Colon (tissue), 2 donors: ENCODE data around the gene LTBR.

Experiments used
- FAIRE-seq: peaks from 2 replicates; lab custom pipeline; 2012; peaks lifted over from hg19 to GRCh38; lab: Jason Lieb, UNC
- donor health status: control.
- donor health status: control.

Gene LTBR

GRCh38 chr12:6346942-6347341 lies 37.0 kb upstream of the LTBR start:
- FAIRE-seq, result no peak

GRCh38 chr12:6347367-6348338 lies 36.3 kb upstream of the LTBR start:
- FAIRE-seq, result no peak

- no peak for FAIRE-seq
These were observed 32.3 kb upstream of the LTBR start for GRCh38 chr12:6351622-6352021.

DNA sequence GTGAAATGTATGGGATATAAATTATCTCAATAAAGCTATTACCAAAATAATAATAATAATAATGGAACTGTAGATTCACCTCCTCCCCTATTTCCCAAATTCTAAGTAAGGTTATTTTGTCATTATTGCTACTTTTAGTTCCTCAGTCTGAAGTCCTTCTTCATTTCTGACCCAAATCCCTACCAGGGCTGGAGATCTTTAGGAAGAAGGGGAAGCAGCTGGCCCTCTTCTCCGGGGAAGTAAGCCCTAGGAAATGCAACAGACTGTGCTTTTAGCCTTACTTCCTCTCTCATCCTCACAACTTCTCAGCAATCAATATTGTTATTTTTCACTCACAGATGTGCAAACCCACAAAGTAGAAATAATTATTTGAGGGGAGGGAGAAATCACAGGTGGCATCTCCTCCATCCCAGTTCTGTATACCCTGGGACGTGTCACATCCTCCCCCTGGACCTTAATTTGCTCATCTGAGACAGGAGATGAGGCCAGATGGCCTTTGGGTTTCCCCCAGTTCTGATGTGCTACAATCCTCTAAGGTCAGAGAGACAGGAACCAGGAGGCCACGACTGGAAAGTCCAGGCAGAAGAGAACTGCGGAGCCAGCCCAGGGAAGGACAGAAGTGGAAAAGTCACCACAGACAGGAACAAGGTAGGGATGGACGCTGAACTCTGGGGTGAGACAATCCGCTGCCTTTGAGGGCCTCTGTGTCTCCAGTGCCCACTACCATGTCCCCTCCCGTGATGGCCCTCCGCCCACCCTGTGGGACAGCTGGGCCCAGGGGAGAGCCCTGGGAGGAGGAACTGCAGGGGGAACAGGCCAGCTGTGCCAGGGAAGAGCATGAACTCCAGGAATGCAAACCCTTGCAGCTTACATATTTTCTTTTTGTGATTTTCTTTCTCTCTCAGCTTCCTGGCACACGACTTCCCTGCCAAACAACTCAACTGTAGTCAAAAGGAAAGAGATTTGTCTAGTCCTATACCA lies 31.5 kb upstream of the LTBR start:
- no peak for FAIRE-seq

- FAIRE-seq, result no peak
These were observed 29.2 kb upstream of the LTBR start for GRCh38 chr12:6354495-6355393.

DNA sequence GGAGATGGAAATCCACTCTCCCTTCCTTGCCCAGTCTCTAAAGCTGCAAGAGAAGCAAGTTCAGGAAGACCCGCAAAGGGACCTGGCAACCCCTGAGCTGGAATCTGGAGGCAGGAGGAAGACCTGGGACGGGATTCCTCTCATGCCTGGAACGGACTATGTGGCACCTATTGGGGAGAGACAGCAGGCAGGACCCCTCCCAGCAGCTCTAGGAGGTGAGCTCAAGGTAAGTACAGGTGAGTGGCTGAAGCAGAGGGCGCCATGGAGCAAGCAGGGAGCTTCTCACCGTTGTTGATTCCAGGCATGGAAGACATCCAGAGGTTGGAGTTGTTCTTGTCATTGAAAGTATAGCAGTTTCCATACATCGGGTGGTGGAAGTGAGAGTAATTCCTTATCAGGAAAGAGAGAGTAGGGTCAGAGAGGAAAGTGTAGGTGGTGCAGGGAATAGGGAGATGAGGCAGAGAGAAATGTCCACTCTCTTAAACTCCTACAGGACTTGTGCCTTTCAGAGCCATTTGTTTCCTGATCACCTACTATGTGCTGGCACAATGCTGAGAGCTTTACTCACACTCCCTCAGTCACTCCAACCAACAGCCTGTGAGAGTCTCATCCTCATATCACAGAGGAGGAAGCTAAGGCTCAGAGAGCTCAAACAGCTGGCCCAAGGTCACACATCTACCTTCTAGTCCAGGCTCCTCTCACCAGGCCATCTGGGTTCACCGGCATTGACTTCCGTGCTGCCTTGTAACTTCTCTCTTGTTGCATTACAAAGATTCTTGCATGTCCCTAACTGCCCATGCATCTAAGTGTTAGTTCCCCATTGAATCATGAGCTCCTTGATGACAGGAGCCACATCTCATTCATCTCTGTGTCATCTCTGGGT lies 28.2 kb upstream of the LTBR start:
- no peak for FAIRE-seq

DNA sequence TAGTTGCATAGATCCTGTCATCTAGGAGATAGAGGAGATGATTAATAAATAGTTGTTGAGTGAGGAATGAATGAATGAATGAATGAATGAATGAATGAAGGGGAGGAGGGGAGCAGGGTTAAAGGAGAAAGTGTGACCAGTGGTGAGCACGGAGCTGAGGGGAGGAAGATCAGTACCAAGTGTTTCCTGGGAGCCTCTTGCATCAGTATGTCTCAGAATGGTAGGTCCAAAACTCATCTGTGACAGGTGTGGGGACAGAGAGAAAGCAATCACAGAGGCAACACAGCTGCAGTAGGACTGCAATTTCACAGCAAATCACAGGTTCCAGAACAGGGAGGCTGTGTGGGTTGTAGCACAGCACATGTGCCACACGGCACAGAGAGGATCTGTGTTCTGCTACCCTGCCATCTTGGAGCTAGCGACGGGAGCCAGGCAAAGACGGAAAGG lies 27.6 kb upstream of the LTBR start:
- no peak for FAIRE-seq

- no peak for FAIRE-seq
These were observed 25.1 kb upstream of the LTBR start for GRCh38 chr12:6358881-6359280.

DNA sequence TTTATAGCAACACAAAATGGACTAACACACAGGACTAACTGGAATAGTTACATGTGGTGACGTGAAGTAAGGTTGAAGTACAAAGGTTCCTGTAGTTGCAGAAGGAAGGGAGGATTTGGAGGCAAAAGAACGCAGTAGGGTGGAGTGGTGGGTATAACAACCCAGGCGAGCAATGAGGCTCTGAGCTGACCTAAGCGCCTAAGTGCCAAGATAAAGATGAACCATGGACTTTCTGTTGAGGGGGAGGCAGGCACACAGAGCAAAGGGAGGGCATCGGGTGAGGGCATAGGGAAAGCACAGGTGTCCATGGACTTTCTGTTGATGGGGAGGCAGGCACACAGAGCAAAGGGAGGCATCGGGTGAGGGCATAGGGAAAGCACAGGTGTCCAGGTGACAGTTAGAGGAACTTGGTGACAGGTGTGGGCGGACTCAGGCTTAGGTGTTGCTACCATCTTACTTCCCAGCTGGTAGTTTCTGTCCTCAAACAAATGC lies 23.8 kb upstream of the LTBR start:
- no peak for FAIRE-seq

GRCh38 chr12:6360578-6361490 lies 23.1 kb upstream of the LTBR start:
- no peak for FAIRE-seq

DNA sequence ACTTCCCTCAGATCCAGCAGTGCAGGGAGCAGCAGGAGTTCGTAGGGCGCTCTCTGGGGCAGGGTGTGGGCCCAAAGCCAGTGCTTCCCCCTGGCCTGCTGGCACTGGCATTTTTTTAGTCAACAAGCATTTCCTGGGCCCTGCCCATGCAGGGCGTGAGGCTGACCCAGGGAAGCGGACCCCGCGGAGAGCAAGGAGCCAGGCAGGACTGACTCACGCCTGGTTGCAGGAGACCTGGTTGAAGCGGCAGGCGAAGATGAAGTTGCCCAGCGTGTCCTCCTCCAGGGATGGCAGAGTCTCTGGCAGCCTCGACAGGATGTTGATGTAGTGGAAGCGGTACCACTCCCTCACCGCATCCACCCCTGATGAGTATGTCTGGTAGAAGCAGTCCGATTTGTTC lies 22.1 kb upstream of the LTBR start:
- no peak for FAIRE-seq

DNA sequence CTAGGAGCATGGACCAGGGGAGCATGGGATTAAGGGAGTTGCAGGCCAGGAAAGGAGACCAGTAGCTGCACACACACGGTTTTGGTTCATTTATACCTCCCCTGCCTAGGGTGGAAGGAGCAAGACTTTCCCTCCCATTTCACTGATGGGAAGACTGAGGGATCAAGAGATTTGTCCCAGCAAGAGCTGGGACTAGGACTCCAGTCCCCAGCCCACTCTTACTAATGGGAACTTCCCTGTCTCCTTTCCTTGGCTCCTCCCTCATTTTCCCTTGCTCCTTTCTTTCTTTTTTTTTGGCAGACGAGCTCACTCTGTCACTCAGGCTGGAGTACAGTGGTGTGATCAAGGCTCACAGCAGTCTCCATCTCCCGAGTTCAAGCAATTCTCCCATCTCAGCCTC lies 21.6 kb upstream of the LTBR start:
- no peak for FAIRE-seq

GRCh38 chr12:6363010-6363329 lies 21.0 kb upstream of the LTBR start:
- FAIRE-seq, result no peak

GRCh38 chr12:6363330-6364043 lies 20.5 kb upstream of the LTBR start:
- FAIRE-seq, result no peak

GRCh38 chr12:6364044-6364374 lies 20.0 kb upstream of the LTBR start:
- no peak for FAIRE-seq

- no peak for FAIRE-seq
These were observed 16.6 kb upstream of the LTBR start for GRCh38 chr12:6367065-6367968.

DNA sequence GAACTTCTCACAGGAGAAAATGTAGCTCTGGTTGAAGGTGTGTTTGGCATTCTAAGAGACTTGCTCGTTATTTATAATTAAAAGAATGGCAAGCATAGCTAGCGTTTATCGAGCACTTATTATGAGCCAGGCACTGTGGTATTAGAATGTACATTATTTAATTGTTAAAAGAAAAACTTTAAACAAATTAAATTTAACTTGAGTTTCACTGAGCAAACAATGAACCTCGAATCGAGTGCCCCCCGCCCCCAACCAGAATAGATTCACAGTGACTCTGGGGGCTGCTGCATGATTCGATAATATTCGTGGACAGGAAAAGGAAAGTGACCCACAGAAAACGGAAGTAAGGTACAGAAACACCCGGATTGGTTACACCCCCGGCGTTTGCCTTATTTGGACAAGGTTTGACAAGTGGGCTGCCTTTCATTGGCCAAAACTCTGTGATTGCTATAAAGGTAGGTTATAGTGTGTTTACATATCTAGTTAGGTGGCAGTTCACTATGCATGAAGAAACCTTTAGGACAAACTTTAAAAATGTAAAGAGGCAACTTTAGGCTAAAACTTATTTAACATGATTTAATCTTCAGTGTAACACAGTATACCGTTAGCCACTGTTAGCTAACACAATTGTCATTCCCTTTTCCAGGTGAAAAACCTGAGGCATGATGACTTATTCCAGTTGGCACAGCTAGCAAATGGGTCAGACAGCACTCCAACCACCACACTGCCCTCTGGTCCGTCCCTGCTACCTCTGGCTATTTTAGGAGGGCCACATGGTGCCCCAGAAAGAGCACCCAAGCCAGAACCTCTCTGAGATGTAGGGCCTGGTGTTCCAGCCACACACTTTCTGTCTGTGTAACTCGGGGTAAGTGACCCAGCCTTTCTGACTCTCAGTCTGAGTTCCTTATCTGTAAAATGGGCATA lies 15.7 kb upstream of the LTBR start:
- FAIRE-seq, result no peak
